Spleen (tissue), 11 donors: ENCODE measurements around the gene DYNLL1. TPM values are rescaled to one million over a fixed set of nuclear protein-coding genes. Genes with fewer than 3 reads are reported as not detected.
A peak's percentile ranks its signal among the peaks of the same experiment; 100 is the strongest.

Experiments
- DNase-seq: peaks from one replicate; pipeline ENCODE4 v3.0.0-alpha.2; 2020
- H3K27ac ChIP-seq, 8 donors: fragments of 200-600 bp; sonication (generic) in 7 of 8; 1 replicate in 4 of 8; 2 replicates in 4 of 8; pipeline versions ENCODE4 v1.5.0 to v1.8.0; 2016 to 2021; ENCODE audit warnings: inconsistent platforms in 4 of 8, mild to moderate bottlenecking in 4 of 8, moderate library complexity in 1 of 8
- H3K27me3 ChIP-seq, 7 donors: fragments of 200-600 bp; sonication (generic) in 6 of 7; replicated peaks in 1 of 7; 1 replicate in 4 of 7; 2 replicates in 3 of 7; pipeline versions ENCODE4 v1.5.0 to v1.8.0; 2016 to 2021; ENCODE audit warnings: inconsistent platforms in 3 of 7, mild to moderate bottlenecking in 1 of 7
- H3K36me3 ChIP-seq, 6 donors: fragments of 200-600 bp; sonication (generic) in 5 of 6; 1 replicate in 4 of 6; 2 replicates in 2 of 6; pipeline versions ENCODE4 v1.5.0 to v1.8.0; 2016 to 2021; ENCODE audit warnings: inconsistent platforms in 2 of 6
- H3K4me1 ChIP-seq, 6 donors: fragments of 200-600 bp; sonication (generic) in 5 of 6; 1 replicate in 3 of 6; 2 replicates in 3 of 6; pipeline versions ENCODE4 v1.5.0 to v1.8.0; 2016 to 2021; ENCODE audit warnings: inconsistent platforms in 3 of 6
- H3K4me3 ChIP-seq, 8 donors: fragments of 200-600 bp; sonication (generic) in 7 of 8; 1 replicate in 4 of 8; 2 replicates in 4 of 8; pipeline versions ENCODE4 v1.5.0 to v1.8.0; 2016 to 2021; ENCODE audit warnings: inconsistent platforms in 4 of 8, mild to moderate bottlenecking in 4 of 8, moderate library complexity in 2 of 8
- H3K9me3 ChIP-seq, 8 donors: fragments of 200-600 bp; sonication (generic) in 7 of 8; 1 replicate in 4 of 8; 2 replicates in 4 of 8; pipeline versions ENCODE4 v1.5.0 to v1.8.0; 2016 to 2021; ENCODE audit warnings: inconsistent platforms in 4 of 8
- POLR2A ChIP-seq, 3 donors: fragments of 450-650 bp; IDR thresholded peaks; one replicate each; pipeline ENCODE4 v1.5.1; 2017; ENCODE audit warnings: antibody characterized with exemption in 3 of 3, mild to moderate bottlenecking in 1 of 3
- POLR2AphosphoS5 ChIP-seq, 3 donors: sonication (generic); formaldehyde crosslinking; IDR thresholded peaks; one replicate each; pipeline ENCODE4 v1.5.1; 2017; ENCODE audit warnings: antibody characterized with exemption in 3 of 3
- WGBS, 5 donors: extraction: QIAGEN DNeasy Blood & Tissue Kit in 3 of 5; methylation state at CpG; one replicate each; pipeline versions ENCODE4 v1.1.5 to v1.1.7; 2013 to 2018; 5-methylcytosine and 5-hydroxymethylcytosine counted together
- intact Hi-C: fragments of 100-400 bp; cut with DNase I; formaldehyde crosslinking; loops from one replicate; pipeline ENCODE4 v1.15.0; 2023; ENCODE audit warnings: low total_unique reads
- polyA plus RNA-seq, 3 donors: library from polyadenylated mRNA; stranded (reverse); fragments of 200-250 nt; gene quantifications; one replicate each; pipeline ENCODE4 v1.2.1, GENCODE V29; 2013
- total RNA-seq, 7 donors: library from RNA; depleted of rRNA in 3 of 7; stranded (reverse); fragments of >200 nt in 3 of 7; fragmentation: NEBNext Ultra II Directional in 4 of 7; extraction: Animal tissue kit (Norgen Biotek cat#: 25700) in 4 of 7; gene quantifications; one replicate each; pipeline versions ENCODE4 v1.1.0 to v1.2.1, GENCODE V29; 2016 to 2021
- TF ChIP-seq, protein P1 (sequence below), 11 experiments: fragments of 200-600 bp in 7 of 11; fragments of 450-650 bp in 4 of 11; sonication (generic) in 4 of 11; IDR thresholded peaks in 8 of 11; conservative IDR thresholded peaks in 3 of 11; 1 replicate in 7 of 11; 2 replicates in 4 of 11; pipeline versions ENCODE4 v1.4.0 to v1.8.0; 2016 to 2021; ENCODE audit warnings: antibody characterized with exemption in 11 of 11, inconsistent platforms in 4 of 11, mild to moderate bottlenecking in 1 of 11
- donor health status: healthy with polysubstance abuse.
- donor health status: DM: no; HTN: no; CAD: no; lungs with moderate emphysema.
- donor health status: DM: no; HTN: no; CAD: no.
- donor health status: Bipolar disorder and iron deficiency.
- donor health status: healthy.
- donor health status: DM: no; HTN: no; CAD: no.
- donor health status: DM: yes; HTN: yes; CAD: no.

The DYNLL1 gene
- total and polyA plus RNA-seq, 10 donors, result 84.1 to 338 (median 158) TPM

DNA sequence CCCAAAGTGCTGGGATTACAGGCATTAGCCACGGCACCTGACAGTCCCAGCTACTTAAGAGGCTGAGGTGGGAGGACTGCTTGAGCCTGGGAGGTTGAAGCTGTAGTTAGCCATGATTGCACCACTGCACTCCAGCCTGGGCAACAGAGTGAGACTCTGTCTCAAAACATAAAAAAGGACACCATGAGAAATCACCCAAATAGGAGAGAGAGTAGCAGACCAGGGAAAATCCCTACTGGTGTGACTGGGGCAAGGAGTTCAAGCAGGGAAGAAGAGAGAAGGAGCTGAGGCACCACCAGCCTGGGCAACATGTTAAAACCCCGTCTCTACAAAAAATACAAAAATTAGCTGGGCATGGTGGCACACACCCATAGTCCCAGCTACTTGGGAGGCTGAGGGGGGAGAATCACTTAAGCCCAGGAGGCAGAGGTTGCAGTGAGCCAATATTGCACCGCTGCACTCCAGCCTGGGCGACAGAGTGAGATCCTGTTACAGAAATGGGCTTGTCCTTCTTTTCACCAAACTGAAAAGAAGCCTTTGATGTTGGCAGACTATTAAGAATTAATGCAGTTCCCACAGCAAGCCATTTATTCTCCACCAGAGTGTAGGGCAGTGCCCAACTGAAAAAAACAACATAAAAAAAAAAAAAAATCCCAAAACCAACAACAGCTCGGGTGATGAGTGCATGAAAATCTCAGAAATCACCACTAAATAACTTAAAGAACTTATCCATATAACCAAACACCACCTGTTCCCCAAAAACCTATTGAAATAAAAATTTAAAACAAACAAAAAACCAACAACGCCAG, 21.9 kb upstream of the DYNLL1 start:
- intact Hi-C loops, result no loop called here
- Histone ChIP-seq H3K27ac (peak overlapping the region in 1 of 8 donors; percentile 22), H3K27me3 (no peaks in the 10 kb centered on the region), H3K36me3 (no peaks in the 10 kb centered on the region), H3K4me1 (peaks cover 4 to 57% (median 26%) of the 10 kb centered on the region in 6 donors), H3K9me3 (no peaks in the 10 kb centered on the region), H3K4me3 (no peak overlapping the region)
- 78 to 86% (median 82%) methylated on average over 6 of the region's 6 CpGs for WGBS, 5 donors
- TF ChIP-seq, protein P1, sequence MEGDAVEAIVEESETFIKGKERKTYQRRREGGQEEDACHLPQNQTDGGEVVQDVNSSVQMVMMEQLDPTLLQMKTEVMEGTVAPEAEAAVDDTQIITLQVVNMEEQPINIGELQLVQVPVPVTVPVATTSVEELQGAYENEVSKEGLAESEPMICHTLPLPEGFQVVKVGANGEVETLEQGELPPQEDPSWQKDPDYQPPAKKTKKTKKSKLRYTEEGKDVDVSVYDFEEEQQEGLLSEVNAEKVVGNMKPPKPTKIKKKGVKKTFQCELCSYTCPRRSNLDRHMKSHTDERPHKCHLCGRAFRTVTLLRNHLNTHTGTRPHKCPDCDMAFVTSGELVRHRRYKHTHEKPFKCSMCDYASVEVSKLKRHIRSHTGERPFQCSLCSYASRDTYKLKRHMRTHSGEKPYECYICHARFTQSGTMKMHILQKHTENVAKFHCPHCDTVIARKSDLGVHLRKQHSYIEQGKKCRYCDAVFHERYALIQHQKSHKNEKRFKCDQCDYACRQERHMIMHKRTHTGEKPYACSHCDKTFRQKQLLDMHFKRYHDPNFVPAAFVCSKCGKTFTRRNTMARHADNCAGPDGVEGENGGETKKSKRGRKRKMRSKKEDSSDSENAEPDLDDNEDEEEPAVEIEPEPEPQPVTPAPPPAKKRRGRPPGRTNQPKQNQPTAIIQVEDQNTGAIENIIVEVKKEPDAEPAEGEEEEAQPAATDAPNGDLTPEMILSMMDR (IDR thresholded peaks at IDR 0.05 in 8 of 11, conservative IDR thresholded peaks at IDR 0.05 in 3 of 11), result no peak
- TF ChIP-seq POLR2A (IDR thresholded peaks at IDR 0.05), result no peak
- no peak for TF ChIP-seq POLR2AphosphoS5 (IDR thresholded peaks at IDR 0.05)
- DNase-seq, result no peak

DNA sequence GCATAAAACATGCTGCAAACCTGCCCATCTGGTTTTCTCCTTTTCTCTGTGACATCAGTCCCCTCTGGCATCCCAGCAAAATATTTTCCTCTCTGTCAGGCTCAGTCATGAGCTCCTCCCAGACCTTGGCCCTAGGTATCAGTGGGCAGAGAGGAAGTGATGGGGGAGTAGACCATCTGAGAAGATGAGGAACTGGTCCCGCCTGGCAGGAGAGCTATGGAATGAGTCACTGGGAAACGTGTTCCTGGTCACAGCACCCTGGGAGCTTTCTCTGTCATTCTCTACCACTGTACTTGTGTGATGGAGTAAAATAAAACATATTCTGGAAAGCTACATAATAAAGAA, 21.3 kb upstream of the DYNLL1 start:
- Histone ChIP-seq H3K36me3 (no peaks in the 10 kb centered on the region), H3K27ac (peak overlapping the region in 2 of 8 donors; percentile 3 to 22), H3K4me3 (no peak overlapping the region), H3K9me3 (no peaks in the 10 kb centered on the region), H3K4me1 (peaks cover 4 to 60% (median 26%) of the 10 kb centered on the region in 6 donors), H3K27me3 (no peaks in the 10 kb centered on the region)
- DNase-seq, result no peak
- intact Hi-C loops, result no loop called here
- 5 to 28% (median 15%) methylated on average over 2 of the region's 2 CpGs for WGBS, 5 donors
- peak in 1 of 3 donors; percentile 41 for TF ChIP-seq POLR2AphosphoS5 (IDR thresholded peaks at IDR 0.05)
- no peak for TF ChIP-seq POLR2A (IDR thresholded peaks at IDR 0.05)

DNA sequence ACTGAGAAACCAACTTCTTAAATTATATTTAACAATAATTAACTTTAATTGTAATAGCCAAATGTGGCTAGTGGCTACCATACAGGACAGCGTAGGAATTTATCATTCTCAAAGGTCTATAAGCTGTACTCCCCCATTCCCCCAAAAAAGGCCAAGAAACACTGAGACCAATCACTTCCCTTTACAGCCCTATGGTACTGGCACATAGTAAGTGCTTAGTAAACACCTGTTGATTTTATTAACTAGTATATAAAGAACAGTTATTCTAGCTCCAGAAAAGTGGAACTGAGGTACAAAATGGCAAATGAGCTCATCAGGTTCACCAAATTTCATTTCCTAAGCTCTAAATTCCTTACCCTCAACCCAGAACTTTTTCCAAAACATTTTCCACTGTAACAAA, 20.3 kb upstream of the DYNLL1 start:
- Histone ChIP-seq H3K4me1 (peaks cover 0 to 60% (median 22%) of the 10 kb centered on the region in 6 donors), H3K27me3 (no peaks in the 10 kb centered on the region), H3K27ac (no peak overlapping the region), H3K9me3 (no peaks in the 10 kb centered on the region), H3K36me3 (no peaks in the 10 kb centered on the region), H3K4me3 (no peak overlapping the region)
- WGBS, 5 donors, result 96 to 100% (median 98%) methylated on average over 1 of the region's 1 CpG
- DNase-seq, result no peak
- no peak for TF ChIP-seq POLR2A (IDR thresholded peaks at IDR 0.05)
- TF ChIP-seq, protein P1 (IDR thresholded peaks at IDR 0.05 in 8 of 11, conservative IDR thresholded peaks at IDR 0.05 in 3 of 11), result no peak
- no peak for TF ChIP-seq POLR2AphosphoS5 (IDR thresholded peaks at IDR 0.05)
- intact Hi-C loops, result no loop called here

DNA sequence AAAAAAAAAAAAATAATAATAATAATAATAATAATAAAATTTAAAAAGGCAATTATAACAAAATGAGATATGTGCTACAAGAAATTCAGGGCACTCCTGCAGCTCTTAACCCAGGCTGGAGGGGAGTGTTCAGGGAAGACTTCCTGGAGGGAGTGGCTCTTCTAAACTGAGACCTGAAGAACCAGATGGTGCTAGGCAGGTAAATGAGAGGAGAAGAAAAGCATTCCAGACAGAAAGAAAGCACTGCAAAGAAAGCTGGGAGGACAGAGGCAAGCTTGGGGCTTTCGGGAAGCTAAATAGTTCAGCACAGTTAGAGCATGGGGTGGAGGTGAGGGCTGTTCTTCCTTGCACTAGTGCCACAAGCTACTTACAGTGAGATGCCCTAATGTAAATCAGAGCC, 16.5 kb upstream of the DYNLL1 start:
- peaks cover 0 to 40% (median 9%) of the 10 kb centered on the region in 6 donors for H3K4me1 ChIP-seq
- 92 to 96% (median 95%) methylated on average over 1 of the region's 1 CpG for WGBS, 5 donors
- DNase-seq, result no peak
- H3K4me3 ChIP-seq, result no peak overlapping the region
- intact Hi-C loops, result no loop called here
- H3K27me3 ChIP-seq, result no peaks in the 10 kb centered on the region
- TF ChIP-seq POLR2A (IDR thresholded peaks at IDR 0.05), result no peak
- TF ChIP-seq, protein P1 (IDR thresholded peaks at IDR 0.05 in 8 of 11, conservative IDR thresholded peaks at IDR 0.05 in 3 of 11), result no peak
- no peak for TF ChIP-seq POLR2AphosphoS5 (IDR thresholded peaks at IDR 0.05)
- peak overlapping the region in 2 of 8 donors; percentile 63 to 72 for H3K27ac ChIP-seq
- peaks cover 0 to 10% (median 0%) of the 10 kb centered on the region in 6 donors for H3K36me3 ChIP-seq
- no peaks in the 10 kb centered on the region for H3K9me3 ChIP-seq
